ENCODE data around the gene KLF9. TPM values are rescaled to one million over a fixed set of nuclear protein-coding genes. Genes with fewer than 3 reads are reported as not detected.

Gene KLF9
- total RNA-seq, 4 donors from 2014 or later: 286 to 387 (median 351) TPM

DNA sequence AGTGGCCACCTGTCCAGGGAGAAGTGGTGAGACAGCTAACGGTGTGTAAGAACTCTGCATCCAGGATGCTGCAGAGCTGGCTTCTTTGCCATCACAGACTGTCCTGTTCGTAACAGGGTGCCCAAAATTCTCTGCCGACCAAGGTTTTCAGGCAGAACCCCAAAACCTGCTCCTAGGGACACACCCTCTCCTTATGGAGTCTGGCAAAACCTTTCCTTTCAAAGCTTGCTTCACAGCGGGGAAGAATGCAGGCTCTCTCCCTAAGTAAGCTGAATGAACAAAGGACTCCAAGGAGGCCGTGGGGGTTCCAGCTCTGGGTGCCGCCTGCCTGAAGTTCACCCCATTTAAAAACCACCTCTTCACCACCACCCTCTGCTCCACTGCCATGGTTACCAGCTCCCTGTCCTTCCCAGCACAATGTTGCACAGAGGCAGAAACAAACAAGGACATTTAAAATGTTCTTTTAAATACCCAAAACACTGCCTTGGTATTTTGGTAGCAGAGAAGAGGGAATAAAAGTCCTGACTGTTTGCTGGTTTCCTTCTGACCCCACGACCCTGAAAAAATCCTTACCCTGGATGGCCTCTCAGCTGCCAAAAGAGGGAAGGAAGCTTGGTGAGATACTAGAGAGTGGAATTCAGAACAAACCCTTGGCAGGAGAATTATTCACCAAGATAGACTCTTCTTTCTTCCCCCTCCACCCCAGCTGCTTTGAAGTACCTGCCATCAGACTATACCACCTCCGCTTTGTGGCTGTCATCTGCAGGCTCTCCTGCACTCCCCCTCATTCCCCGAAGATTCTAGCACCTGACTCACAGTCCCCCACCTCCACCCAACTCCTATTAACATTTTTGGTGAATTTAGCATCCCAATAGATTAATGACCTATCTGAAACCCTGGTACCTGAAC, 7.1 kb upstream of the KLF9 start:
- Histone ChIP-seq H3K36me3 (no peaks in the 10 kb centered on the region), H3K27ac (peak overlapping the region; percentile 98 to 100 (median 100)), H3K27me3 (no peaks in the 10 kb centered on the region), H3K4me3 (peak overlapping the region; percentile 50 to 53 (median 52)), H3K9me3 (no peaks in the 10 kb centered on the region), H3K4me1 (peaks cover 5 to 53% (median 34%) of the 10 kb centered on the region in 4 donors)
- TF ChIP-seq EP300 (IDR thresholded peaks at IDR 0.05) (peak in 1 of 2 donors; percentile 89), POLR2A (IDR thresholded peaks at IDR 0.05) (peak in 1 of 2 donors; percentile 9)
- TF ChIP-seq, protein P1, sequence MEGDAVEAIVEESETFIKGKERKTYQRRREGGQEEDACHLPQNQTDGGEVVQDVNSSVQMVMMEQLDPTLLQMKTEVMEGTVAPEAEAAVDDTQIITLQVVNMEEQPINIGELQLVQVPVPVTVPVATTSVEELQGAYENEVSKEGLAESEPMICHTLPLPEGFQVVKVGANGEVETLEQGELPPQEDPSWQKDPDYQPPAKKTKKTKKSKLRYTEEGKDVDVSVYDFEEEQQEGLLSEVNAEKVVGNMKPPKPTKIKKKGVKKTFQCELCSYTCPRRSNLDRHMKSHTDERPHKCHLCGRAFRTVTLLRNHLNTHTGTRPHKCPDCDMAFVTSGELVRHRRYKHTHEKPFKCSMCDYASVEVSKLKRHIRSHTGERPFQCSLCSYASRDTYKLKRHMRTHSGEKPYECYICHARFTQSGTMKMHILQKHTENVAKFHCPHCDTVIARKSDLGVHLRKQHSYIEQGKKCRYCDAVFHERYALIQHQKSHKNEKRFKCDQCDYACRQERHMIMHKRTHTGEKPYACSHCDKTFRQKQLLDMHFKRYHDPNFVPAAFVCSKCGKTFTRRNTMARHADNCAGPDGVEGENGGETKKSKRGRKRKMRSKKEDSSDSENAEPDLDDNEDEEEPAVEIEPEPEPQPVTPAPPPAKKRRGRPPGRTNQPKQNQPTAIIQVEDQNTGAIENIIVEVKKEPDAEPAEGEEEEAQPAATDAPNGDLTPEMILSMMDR (IDR thresholded peaks at IDR 0.05): peak in 1 of 5 experiments; percentile 5
- WGBS, 2 donors: 7 to 15% methylated on average over 9 of the region's 9 CpGs
- DNase-seq (ENCODE audit: low spot score in 2 of 2): peak; percentile 42 to 59

DNA sequence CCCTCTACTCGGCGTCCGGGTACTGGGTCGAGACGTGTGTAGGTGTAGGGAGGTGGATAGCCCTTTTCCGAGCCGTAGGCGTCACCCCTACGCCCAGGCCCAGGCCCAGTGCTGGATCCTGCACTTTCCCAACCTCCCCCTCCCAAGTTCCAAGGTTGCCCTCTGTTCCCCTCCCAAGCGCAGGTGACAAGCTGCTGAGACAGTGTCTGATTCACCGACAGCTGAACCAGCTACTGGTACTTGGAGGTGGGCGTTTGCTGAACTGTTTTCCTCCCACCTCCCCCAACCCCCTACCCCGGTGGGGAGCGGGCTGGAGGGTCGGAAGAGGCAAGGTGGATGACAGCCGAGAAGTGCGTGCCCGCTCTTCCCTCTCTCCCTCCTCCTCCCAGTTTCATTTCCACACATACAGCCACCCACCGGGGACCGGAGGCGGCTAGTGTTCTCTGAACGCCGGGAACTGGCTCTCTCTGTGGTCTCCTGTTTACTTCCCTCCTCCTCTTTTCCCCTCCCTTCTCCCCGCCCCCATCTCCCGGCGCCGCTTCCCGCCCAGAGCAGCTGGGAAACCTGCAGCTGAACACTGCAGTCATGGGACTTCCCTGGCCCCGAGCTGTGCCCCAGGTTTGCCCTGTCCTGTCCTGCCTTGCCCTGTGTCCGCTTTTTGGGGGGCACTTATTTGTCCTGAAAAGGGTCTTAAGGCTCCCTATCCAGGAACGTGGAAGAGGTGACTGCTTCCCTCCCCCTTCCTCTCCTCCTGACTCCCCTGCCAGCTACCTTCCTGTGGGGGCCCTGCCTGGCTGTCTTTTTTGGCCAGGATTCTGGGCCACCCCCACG, 6.2 kb upstream of the KLF9 start:
- peaks cover 5 to 61% (median 37%) of the 10 kb centered on the region in 4 donors for H3K4me1 ChIP-seq
- no peaks in the 10 kb centered on the region for H3K36me3 ChIP-seq
- H3K27me3 ChIP-seq: no peaks in the 10 kb centered on the region
- H3K4me3 ChIP-seq: peak overlapping the region; percentile 50 to 53 (median 52)
- peak; percentile 96 to 97 for DNase-seq (ENCODE audit: low spot score in 2 of 2)
- 1% methylated on average over 32 of the region's 32 CpGs for WGBS, 2 donors
- no peaks in the 10 kb centered on the region for H3K9me3 ChIP-seq
- TF ChIP-seq POLR2A (IDR thresholded peaks at IDR 0.05) (peak; percentile 48 to 69), EP300 (IDR thresholded peaks at IDR 0.05) (peak; percentile 85 to 99)
- TF ChIP-seq, protein P1 (IDR thresholded peaks at IDR 0.05): peak in 1 of 5 experiments; percentile 13
- H3K27ac ChIP-seq: peak overlapping the region; percentile 98 to 100 (median 100)

DNA sequence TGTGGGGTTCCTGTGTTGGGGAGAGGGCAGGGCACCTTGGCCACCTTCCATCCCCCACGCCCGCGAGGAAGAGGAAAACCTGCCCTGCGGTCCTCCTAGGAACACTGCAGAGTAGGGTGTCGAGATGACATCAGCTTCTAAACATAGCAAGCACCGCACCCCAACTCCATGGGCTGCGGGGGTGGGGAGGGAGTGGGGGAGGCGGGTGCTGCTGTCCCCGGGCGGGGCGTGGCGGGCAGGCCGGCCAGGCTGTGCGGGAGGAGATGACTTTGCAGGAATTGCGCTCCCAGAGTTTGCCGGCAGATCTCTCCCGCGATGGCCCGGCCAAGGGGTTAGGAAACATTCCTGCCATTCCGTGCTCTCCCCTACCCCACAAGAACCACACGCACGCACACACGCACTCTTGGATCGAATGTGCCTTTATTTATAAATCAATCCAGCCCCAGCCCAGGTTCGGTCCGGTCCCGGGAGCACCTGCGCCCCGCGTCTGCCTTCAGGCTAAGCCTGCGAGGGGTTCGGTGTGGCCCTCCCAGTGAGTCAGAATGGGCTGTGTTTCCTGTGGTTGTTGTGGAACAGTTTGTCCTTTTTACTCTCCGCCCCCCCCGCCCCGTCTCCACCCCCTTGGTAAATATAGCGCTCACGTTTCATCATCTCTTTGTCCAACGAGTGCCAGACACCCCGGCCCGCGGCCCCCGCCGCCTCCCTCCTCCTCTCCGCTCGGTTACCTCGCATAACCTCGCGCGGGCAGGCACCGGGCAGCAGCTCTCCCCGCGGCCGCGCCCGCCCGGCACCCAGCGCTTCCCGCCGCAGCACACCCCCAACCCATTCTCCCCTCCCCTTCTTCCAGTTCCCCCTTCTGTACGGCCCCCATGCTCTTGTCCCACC, 5.3 kb upstream of the KLF9 start:
- peaks cover 5 to 70% (median 44%) of the 10 kb centered on the region in 4 donors for H3K4me1 ChIP-seq
- peak overlapping the region; percentile 50 to 53 (median 52) for H3K4me3 ChIP-seq
- no peaks in the 10 kb centered on the region for H3K36me3 ChIP-seq
- DNase-seq (ENCODE audit: low spot score in 2 of 2): peak; percentile 97
- peak overlapping the region; percentile 98 to 100 (median 100) for H3K27ac ChIP-seq
- TF ChIP-seq POLR2A (IDR thresholded peaks at IDR 0.05) (peak; percentile 71 to 80), EP300 (IDR thresholded peaks at IDR 0.05) (peak; percentile 69 to 88)
- TF ChIP-seq, protein P1 (IDR thresholded peaks at IDR 0.05): peak in 4 of 5 experiments; percentile 10 to 56 (median 28)
- 1% methylated on average over 47 to 56 of the region's 60 CpGs for WGBS, 2 donors
- H3K9me3 ChIP-seq: no peaks in the 10 kb centered on the region
- H3K27me3 ChIP-seq: no peaks in the 10 kb centered on the region

DNA sequence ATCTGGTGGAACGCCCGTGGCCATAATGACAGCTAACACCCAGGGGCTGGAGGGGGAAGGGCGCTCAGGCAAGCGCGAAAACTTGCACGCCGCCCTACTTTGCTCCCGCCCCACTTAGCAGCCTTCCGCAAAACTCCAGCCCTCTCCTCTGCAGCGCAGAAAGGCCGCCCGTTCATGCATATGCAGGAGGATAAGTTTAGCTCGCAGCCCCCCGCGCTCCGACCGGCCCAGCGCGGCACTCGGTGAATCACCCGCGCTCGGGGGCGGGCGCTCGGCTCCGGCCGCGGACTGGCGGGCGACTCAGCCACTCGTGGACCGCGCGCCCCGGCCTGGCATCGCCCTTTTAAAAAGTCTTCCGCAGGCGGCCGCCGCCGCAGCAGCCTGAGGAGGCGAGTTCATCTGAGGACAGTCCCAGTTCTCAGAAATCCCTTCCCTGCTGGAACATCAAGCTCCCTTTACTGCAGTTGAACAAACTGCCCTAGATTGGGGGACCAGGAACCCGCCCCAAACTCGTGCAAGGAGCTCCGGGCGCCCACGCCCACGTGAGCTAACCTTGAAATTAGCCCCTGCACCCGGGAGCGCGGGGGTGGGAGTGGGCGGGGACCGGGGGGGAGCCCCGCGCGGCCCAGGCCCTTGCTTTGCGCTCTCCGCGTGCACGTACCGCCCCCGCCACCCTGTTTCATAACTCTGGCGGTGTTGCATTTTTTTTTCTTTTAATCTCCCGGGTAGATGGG, 4.5 kb upstream of the KLF9 start:
- H3K9me3 ChIP-seq: no peaks in the 10 kb centered on the region
- H3K4me3 ChIP-seq: peak overlapping the region; percentile 48 to 53 (median 52)
- 0% methylated on average over 29 to 53 of the region's 65 CpGs for WGBS, 2 donors
- no peaks in the 10 kb centered on the region for H3K27me3 ChIP-seq
- peaks cover 5 to 73% (median 46%) of the 10 kb centered on the region in 4 donors for H3K4me1 ChIP-seq
- H3K36me3 ChIP-seq: no peaks in the 10 kb centered on the region
- TF ChIP-seq, protein P1 (IDR thresholded peaks at IDR 0.05): peak in 1 of 5 experiments; percentile 43
- TF ChIP-seq POLR2A (IDR thresholded peaks at IDR 0.05) (peak; percentile 91 to 92), EP300 (IDR thresholded peaks at IDR 0.05) (peak; percentile 99 to 100)
- peak; percentile 92 to 94 for DNase-seq (ENCODE audit: low spot score in 2 of 2)
- H3K27ac ChIP-seq: peak overlapping the region; percentile 98 to 100 (median 100)
